Vagina (tissue), 2 donors: ENCODE results near the gene ICE1. TPM values are rescaled to one million over a fixed set of nuclear protein-coding genes. Genes with fewer than 3 reads are reported as not detected.
"Not testable (repeated sequence)": the region's sequence is repeated elsewhere in the genome, so short reads cannot be mapped to it uniquely, and the experiment has no call there.

Experiments
- DNase-seq, 2 donors: peaks; one replicate each; pipeline ENCODE4 v3.0.0-alpha.2; 2017; ENCODE audit errors: extremely low spot score in 2 of 2
- H3K27ac ChIP-seq: fragments of 200-600 bp; sonication (generic); one replicate; pipeline ENCODE4 v1.5.1; 2019
- H3K27me3 ChIP-seq: fragments of 200-600 bp; sonication (generic); one replicate; pipeline ENCODE4 v1.5.1; 2019
- H3K36me3 ChIP-seq, 2 donors: fragments of 200-600 bp; sonication (generic); one replicate each; pipeline ENCODE4 v1.5.1; 2017 to 2019
- H3K4me1 ChIP-seq: fragments of 200-600 bp; sonication (generic); one replicate; pipeline ENCODE4 v1.5.1; 2019
- H3K4me3 ChIP-seq, 2 donors: fragments of 200-600 bp; sonication (generic); 1 replicate in 1 of 2; 2 replicates in 1 of 2; pipeline ENCODE4 v1.5.1; 2016 to 2019
- H3K9me3 ChIP-seq: fragments of 200-600 bp; sonication (generic); one replicate; pipeline ENCODE4 v1.5.1; 2019
- POLR2A ChIP-seq, 2 donors: fragments of 450-650 bp; IDR thresholded peaks; one replicate each; pipeline ENCODE4 v1.6.1; 2017; ENCODE audit warnings: antibody characterized with exemption in 2 of 2, mild to moderate bottlenecking in 2 of 2, moderate library complexity in 2 of 2
- POLR2AphosphoS5 ChIP-seq, 2 donors: sonication (generic); formaldehyde crosslinking; IDR thresholded peaks; one replicate each; pipeline ENCODE4 v1.9.0; 2017; ENCODE audit warnings: antibody characterized with exemption in 2 of 2, mild to moderate bottlenecking in 2 of 2, low read depth in 1 of 2; ENCODE audit not compliant: insufficient read depth in 1 of 2
- intact Hi-C: fragments of 100-400 bp; cut with DNase I; formaldehyde crosslinking; loops from one replicate; pipeline ENCODE4 v1.15.1; 2023
- total RNA-seq: library from RNA; depleted of rRNA; stranded (reverse); fragments of >200 nt; gene quantifications from one replicate; pipeline ENCODE4 v1.2.3, GENCODE V29; 2016
- TF ChIP-seq, protein P1 (sequence below), 3 experiments: fragments of 450-650 bp in 2 of 3; fragments of 200-600 bp in 1 of 3; sonication (generic) in 1 of 3; IDR thresholded peaks; one replicate each; pipeline ENCODE4 v1.5.1; 2017 to 2019; ENCODE audit warnings: antibody characterized with exemption in 3 of 3, mild to moderate bottlenecking in 2 of 3, moderate library complexity in 2 of 3

Gene ICE1
- total RNA-seq, 1 donor from 2014 or later = 23.1 TPM

DNA sequence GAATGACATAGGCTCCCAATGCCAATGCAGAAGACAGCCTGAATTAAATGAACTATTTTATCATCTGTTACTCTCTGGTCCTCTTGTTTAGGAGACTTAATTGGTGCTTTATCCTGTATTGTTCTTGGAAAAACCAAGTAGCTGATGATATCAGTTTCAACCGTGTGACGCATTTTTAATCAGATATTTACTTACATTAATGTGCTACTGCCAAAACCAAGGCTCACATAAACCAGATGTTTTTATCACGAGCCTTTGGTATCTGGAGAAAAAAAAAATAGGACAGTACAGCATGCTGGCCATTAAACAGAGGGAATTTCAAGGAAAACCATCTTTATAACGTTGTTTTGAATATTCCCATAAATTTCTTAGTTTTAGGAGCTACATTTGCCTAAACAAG, 90.1 kb downstream of the ICE1 start:
- Histone ChIP-seq H3K27ac (no peak overlapping the region), H3K4me3 (no peak overlapping the region), H3K36me3 (no peaks in the 10 kb centered on the region), H3K27me3 (no peaks in the 10 kb centered on the region), H3K9me3 (no peaks in the 10 kb centered on the region), H3K4me1 (no peaks in the 10 kb centered on the region)
- TF ChIP-seq POLR2AphosphoS5 (IDR thresholded peaks at IDR 0.05; ENCODE audit: insufficient read depth in 1 of 2, low read depth in 1 of 2) = no peak
- TF ChIP-seq, protein P1, sequence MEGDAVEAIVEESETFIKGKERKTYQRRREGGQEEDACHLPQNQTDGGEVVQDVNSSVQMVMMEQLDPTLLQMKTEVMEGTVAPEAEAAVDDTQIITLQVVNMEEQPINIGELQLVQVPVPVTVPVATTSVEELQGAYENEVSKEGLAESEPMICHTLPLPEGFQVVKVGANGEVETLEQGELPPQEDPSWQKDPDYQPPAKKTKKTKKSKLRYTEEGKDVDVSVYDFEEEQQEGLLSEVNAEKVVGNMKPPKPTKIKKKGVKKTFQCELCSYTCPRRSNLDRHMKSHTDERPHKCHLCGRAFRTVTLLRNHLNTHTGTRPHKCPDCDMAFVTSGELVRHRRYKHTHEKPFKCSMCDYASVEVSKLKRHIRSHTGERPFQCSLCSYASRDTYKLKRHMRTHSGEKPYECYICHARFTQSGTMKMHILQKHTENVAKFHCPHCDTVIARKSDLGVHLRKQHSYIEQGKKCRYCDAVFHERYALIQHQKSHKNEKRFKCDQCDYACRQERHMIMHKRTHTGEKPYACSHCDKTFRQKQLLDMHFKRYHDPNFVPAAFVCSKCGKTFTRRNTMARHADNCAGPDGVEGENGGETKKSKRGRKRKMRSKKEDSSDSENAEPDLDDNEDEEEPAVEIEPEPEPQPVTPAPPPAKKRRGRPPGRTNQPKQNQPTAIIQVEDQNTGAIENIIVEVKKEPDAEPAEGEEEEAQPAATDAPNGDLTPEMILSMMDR (IDR thresholded peaks at IDR 0.05) = no peak
- TF ChIP-seq POLR2A (IDR thresholded peaks at IDR 0.05) = no peak
- intact Hi-C loops = no loop called here
- DNase-seq = no peak

DNA sequence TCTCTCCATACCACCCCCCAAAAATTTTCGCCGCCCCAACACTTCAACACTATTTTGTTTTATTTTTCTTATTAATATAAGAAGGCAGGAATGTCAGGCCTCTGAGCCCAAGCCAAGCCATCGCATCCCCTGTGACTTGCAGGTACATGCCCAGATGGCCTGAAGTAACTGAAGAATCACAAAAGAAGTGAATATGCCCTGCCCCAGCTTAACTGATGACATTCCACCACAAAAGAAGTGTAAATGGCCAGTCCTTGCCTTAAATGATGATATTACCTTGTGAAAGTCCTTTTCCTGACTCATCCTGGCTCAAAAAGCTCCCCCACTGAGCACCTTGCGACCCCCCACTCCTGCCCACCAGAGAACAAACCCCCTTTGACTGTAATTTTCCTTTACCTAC, 98.1 kb downstream of the ICE1 start:
- H3K4me1 ChIP-seq, H3K4me3 ChIP-seq, intact Hi-C loops, H3K36me3 ChIP-seq, H3K27ac ChIP-seq, H3K27me3 ChIP-seq, DNase-seq, H3K9me3 ChIP-seq: not testable (repeated sequence)

DNA sequence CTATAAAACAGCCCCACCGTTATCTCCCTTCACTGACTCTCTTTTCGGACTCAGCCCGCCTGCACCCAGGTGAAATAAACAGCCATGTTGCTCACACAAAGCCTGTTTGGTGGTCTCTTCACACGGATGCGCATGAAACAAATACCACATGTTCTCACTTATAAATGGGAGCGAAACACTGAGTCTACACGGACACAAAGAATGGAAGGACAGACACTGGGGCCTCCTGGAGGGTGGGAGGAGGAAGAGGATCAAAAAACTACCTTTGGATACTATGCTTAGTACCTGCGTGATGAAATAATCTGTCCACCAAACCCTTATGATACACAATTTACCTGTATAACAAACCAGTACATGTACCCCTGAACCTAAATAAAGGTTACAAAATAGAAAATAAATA, 98.6 kb downstream of the ICE1 start:
- no peak overlapping the region for H3K4me3 ChIP-seq
- intact Hi-C loops = no loop called here
- no peak for DNase-seq
- no peak overlapping the region for H3K27ac ChIP-seq
- H3K36me3 ChIP-seq = no peaks in the 10 kb centered on the region
- no peaks in the 10 kb centered on the region for H3K27me3 ChIP-seq
- H3K9me3 ChIP-seq = no peaks in the 10 kb centered on the region
- TF ChIP-seq POLR2A (IDR thresholded peaks at IDR 0.05) (no peak), POLR2AphosphoS5 (IDR thresholded peaks at IDR 0.05; ENCODE audit: insufficient read depth in 1 of 2, low read depth in 1 of 2) (no peak)
- no peaks in the 10 kb centered on the region for H3K4me1 ChIP-seq

DNA sequence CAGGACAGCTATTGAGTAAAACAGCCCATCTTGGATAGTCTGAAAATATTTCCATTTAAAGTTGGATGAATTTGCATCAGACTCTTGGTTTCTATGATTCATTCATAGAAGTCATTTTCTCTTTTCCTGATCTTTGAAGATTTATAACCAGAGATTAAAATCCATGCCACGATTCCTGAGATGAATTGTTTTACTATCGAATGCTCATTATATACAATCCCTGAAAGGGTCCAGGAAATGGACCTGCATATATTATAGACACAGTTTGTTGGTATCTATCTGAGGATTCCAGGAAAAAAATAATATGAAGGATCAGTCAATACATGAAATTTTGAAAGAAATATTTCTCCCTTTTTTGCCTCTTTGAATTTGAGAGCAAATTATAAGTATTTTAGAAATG, 99.0 kb downstream of the ICE1 start:
- intact Hi-C loops = no loop called here
- no peak for DNase-seq
- Histone ChIP-seq H3K4me1 (no peaks in the 10 kb centered on the region), H3K36me3 (no peaks in the 10 kb centered on the region), H3K27me3 (no peaks in the 10 kb centered on the region), H3K4me3 (no peak overlapping the region), H3K9me3 (no peaks in the 10 kb centered on the region), H3K27ac (no peak overlapping the region)
- TF ChIP-seq, protein P1 (IDR thresholded peaks at IDR 0.05) = no peak
- no peak for TF ChIP-seq POLR2AphosphoS5 (IDR thresholded peaks at IDR 0.05; ENCODE audit: insufficient read depth in 1 of 2, low read depth in 1 of 2)
- no peak for TF ChIP-seq POLR2A (IDR thresholded peaks at IDR 0.05)

- DNase-seq = no peak
- H3K9me3 ChIP-seq = no peaks in the 10 kb centered on the region
- H3K27ac ChIP-seq = no peak overlapping the region
- no peak overlapping the region for H3K4me3 ChIP-seq
- H3K27me3 ChIP-seq = no peaks in the 10 kb centered on the region
- H3K4me1 ChIP-seq = no peaks in the 10 kb centered on the region
- intact Hi-C loops = no loop called here
- TF ChIP-seq POLR2AphosphoS5 (IDR thresholded peaks at IDR 0.05; ENCODE audit: insufficient read depth in 1 of 2, low read depth in 1 of 2) = no peak
- TF ChIP-seq, protein P1 (IDR thresholded peaks at IDR 0.05) = no peak
- no peak for TF ChIP-seq POLR2A (IDR thresholded peaks at IDR 0.05)
- no peaks in the 10 kb centered on the region for H3K36me3 ChIP-seq
These were observed 99.9 kb downstream of the ICE1 start for GRCh38 chr5:5522336-5522735.

- intact Hi-C loops = no loop called here
- Histone ChIP-seq H3K4me3 (no peak overlapping the region), H3K27me3 (no peaks in the 10 kb centered on the region), H3K27ac (no peak overlapping the region), H3K36me3 (no peaks in the 10 kb centered on the region), H3K9me3 (no peaks in the 10 kb centered on the region), H3K4me1 (no peaks in the 10 kb centered on the region)
- TF ChIP-seq POLR2A (IDR thresholded peaks at IDR 0.05) (no peak), POLR2AphosphoS5 (IDR thresholded peaks at IDR 0.05; ENCODE audit: insufficient read depth in 1 of 2, low read depth in 1 of 2) (no peak)
- TF ChIP-seq, protein P1 (IDR thresholded peaks at IDR 0.05) = no peak
- no peak for DNase-seq
These were observed 100.6 kb downstream of the ICE1 start for GRCh38 chr5:5523066-5523505.
